GM19463 (cell line): ENCODE measurements around the gene GDPD5.

ENCODE experiments used
- ATAC-seq: cut with Tn5 transposase; IDR thresholded peaks from one replicate; pipeline ENCODE4 v1.9.1; 2021; ENCODE audit warnings: mild to moderate bottlenecking, moderate library complexity; ENCODE audit not compliant: unreplicated experiment

The GDPD5 gene

GRCh38 chr11:75525433-75526191, at the start of gene GDPD5:
Gene GDPD5, minus strand, starts transcription at chr11:75525941. Its CDS starts 48,206 bp downstream, at chr11:75477735.
- ATAC-seq: peak; percentile 82

GRCh38 chr11:75574698-75575602, 49.2 kb upstream of the GDPD5 start:
- no peak for ATAC-seq

DNA sequence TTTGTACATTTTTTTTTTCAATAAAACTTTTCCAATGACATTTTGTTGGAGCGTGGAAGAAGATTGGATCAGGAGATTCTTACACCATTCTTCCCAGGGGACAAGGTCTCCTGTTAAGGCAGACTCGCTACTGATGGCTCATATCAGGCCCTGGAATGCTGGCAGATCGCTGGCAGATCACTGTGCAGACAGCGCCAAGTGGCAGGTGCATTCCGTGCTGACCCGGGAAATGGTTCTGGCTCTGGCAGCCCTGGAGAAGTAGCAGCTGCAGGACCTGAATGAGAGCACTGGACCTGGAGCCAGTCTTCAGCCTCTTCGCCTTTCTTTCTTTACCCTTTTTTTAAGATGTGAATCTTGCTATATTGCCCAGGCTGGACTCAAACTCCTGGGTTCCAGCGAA, 47.0 kb upstream of the GDPD5 start:
- ATAC-seq: no peak

GRCh38 chr11:75571625-75572024, 45.9 kb upstream of the GDPD5 start:
- no peak for ATAC-seq

- ATAC-seq: no peak
Observed at GRCh38 chr11:75570559-75571139, 44.9 kb upstream of the GDPD5 start.

DNA sequence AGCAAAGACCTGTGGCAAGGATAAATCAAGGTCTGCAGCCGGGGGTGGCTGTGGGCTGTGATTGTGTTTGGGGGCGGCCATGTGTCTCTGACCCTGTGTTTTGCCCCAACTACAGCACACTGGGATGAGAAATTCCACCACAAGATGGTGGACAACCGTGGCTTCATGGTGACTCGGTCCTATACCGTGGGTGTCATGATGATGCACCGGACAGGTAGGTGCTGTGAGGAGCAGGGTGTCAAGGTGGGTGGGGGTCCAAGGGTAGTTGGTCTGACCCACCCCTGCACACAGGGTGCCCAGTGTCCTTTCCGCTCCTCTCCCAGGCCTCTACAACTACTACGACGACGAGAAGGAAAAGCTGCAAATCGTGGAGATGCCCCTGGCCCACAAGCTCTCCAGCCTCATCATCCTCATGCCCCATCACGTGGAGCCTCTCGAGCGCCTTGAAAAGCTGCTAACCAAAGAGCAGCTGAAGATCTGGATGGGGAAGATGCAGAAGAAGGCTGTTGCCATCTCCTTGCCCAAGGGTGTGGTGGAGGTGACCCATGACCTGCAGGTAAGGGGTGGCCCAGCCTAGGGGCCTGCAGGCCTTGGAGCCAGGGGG, 43.0 kb upstream of the GDPD5 start:
- no peak for ATAC-seq

DNA sequence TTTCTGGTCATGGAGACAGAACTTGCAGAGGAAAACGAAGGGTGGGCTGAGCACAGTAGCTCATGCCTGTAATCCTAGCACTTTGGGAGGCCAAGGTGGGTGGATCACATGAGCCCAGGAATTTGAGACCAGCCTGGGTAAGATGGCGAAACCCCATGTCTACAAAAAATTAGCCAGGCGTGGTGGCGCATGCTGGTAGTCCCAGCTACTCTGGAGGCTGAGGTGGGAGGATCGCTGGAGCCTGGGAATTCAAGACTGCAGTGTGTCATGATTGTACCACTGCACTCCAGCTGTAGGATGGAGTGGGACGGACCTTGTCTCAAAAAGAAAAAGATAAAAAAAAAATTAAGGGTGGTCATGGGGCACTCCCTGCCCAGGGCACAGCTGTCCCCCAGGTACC, 42.2 kb upstream of the GDPD5 start:
- no peak for ATAC-seq

- ATAC-seq: no peak
Observed at GRCh38 chr11:75566763-75567279, 41.1 kb upstream of the GDPD5 start.

- ATAC-seq: no peak
Observed at GRCh38 chr11:75565916-75566762, 40.4 kb upstream of the GDPD5 start.

GRCh38 chr11:75565221-75565814, 39.6 kb upstream of the GDPD5 start:
- no peak for ATAC-seq

- no peak for ATAC-seq
Observed at GRCh38 chr11:75563978-75564552, 38.3 kb upstream of the GDPD5 start.

- no peak for ATAC-seq
Observed at GRCh38 chr11:75563501-75563977, 37.8 kb upstream of the GDPD5 start.

- ATAC-seq: no peak
Observed at GRCh38 chr11:75562836-75563484, 37.2 kb upstream of the GDPD5 start.

DNA sequence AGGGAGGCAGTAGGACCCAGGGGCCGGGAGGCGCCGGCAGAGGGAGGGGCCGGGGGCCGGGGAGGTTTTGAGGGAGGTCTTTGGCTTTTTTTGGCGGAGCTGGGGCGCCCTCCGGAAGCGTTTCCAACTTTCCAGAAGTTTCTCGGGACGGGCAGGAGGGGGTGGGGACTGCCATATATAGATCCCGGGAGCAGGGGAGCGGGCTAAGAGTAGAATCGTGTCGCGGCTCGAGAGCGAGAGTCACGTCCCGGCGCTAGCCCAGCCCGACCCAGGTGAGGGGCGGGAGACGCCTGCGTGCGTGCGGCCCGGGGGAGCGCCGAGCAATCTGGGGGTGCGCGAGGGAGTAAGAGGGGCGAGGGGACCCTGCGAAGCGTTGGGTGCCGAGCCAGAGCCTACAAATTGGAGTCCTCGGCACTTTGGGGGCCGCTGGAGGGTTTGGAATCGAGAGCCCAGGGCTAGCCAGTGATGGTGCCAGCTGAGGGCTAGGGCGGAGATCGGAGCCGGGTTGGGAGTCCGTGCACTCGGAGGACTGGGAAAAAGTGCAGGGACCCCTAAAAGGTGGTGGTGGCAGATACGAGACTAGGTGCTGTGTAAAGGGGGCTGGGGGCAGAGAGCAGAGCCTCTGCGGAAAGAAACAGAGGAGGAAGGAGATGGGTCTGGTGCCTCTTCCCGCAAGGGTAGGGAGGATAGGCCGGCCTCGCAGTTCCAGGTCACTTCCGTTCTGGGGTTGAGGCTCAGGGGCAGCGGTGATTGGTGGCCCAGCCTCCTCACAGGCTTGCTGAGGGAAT, 36.5 kb upstream of the GDPD5 start, which contains the start of gene SERPINH1:
Gene SERPINH1 (plus strand): TSS at position 206 of the 788 bp plus-strand sequence. CDS start 4,097 bp downstream, outside the sequence.
- peak; percentile 80 for ATAC-seq

DNA sequence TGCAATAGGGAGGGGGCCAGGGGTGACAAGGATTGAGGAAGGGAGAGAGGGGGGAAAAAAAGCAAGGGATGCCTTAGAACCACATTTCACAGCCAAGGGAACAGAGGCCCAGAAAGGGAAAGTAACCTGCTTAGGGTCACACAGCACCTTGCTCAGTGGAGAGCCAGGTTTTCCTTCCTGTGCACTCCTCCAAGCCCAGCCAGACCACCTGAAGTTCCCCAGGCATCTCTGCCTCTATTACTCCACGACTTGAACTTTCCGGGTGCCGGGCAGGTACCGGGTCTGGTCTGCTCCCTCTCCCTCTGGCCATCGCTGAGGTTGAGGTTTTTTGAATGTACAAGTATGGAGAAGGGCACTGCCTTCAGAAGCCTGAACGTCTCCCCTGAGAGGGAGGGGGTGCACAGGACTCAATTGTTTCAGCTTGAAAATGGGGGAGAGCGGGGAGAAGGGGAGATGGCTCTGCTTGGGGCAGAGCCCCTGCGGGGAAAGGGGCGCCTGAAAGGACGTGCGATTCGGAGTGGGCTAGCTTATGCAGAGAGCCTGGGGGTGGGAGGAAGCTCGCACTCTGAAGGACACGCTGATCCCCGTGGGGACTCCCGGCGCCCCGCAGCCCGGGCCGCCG, 35.8 kb upstream of the GDPD5 start:
- ATAC-seq: peak; percentile 3

DNA sequence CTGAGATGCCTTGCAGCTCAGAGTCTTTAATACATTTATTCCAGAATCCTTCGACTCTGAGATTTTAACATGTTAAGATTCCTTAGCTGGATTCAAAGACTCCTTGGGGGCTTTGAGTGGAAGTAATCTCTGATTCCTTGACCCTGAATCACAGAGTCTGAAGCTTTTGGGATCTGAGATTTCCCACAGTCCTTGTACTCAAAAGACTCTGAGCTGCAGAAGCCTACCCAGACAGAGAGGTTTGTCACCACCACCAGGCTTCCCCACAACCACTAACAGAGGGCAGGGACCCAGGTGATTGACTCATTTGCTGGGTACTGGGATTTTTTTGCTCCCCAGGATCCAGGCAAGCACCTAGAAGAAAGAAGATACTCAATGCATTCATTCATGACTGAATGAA, 34.9 kb upstream of the GDPD5 start:
- no peak for ATAC-seq
